ENCODE measurements around the gene GIMAP8. TPM values are rescaled to one million over a fixed set of nuclear protein-coding genes. Genes with fewer than 3 reads are reported as not detected.
A peak's percentile ranks its signal among the peaks of the same experiment; 100 is the strongest.

GIMAP8 gene
- polyA plus RNA-seq, 1 of the 3 experiments (the other 2 are of a cell fraction): not detected

- no peaks in the 10 kb centered on the region for H3K36me3 ChIP-seq (replicated peaks in 1 of 2; ENCODE audit: control insufficient read depth in 1 of 2, insufficient read depth in 2 of 2, low read length in 1 of 2)
- H3K4me3 ChIP-seq (ENCODE audit: low read depth in 2 of 2, low read length in 1 of 2): no peak overlapping the region
- DNase-seq: peak; percentile 32
- no peak overlapping the region for H3K4me2 ChIP-seq
- H3K9me2 ChIP-seq: no peaks in the 10 kb centered on the region
- no peak overlapping the region for H3K27ac ChIP-seq (ENCODE audit: low read depth in 2 of 2, low read length in 1 of 2)
- no peaks in the 10 kb centered on the region for H3K4me1 ChIP-seq (ENCODE audit: control insufficient read depth in 1 of 2, insufficient read depth in 2 of 2, low read depth in 1 of 2, low read length in 1 of 2)
- ChIA-PET POLR2A (no interaction called here), CTCF (interaction anchor here (0.7 to 3.8 kb wide), 9 partner anchors 9 to 600 kb away, joined by 3 to 19 read pairs (median 4); a partner anchor contains a TSS)
- H2AFZ ChIP-seq (ENCODE audit: low read depth): no peak overlapping the region
- no peaks in the 10 kb centered on the region for H3K9me3 ChIP-seq
- TF ChIP-seq, protein P1, sequence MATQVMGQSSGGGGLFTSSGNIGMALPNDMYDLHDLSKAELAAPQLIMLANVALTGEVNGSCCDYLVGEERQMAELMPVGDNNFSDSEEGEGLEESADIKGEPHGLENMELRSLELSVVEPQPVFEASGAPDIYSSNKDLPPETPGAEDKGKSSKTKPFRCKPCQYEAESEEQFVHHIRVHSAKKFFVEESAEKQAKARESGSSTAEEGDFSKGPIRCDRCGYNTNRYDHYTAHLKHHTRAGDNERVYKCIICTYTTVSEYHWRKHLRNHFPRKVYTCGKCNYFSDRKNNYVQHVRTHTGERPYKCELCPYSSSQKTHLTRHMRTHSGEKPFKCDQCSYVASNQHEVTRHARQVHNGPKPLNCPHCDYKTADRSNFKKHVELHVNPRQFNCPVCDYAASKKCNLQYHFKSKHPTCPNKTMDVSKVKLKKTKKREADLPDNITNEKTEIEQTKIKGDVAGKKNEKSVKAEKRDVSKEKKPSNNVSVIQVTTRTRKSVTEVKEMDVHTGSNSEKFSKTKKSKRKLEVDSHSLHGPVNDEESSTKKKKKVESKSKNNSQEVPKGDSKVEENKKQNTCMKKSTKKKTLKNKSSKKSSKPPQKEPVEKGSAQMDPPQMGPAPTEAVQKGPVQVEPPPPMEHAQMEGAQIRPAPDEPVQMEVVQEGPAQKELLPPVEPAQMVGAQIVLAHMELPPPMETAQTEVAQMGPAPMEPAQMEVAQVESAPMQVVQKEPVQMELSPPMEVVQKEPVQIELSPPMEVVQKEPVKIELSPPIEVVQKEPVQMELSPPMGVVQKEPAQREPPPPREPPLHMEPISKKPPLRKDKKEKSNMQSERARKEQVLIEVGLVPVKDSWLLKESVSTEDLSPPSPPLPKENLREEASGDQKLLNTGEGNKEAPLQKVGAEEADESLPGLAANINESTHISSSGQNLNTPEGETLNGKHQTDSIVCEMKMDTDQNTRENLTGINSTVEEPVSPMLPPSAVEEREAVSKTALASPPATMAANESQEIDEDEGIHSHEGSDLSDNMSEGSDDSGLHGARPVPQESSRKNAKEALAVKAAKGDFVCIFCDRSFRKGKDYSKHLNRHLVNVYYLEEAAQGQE (IDR thresholded peaks at IDR 0.05; ENCODE audit: low read depth, low read length): no peak
- no peak for TF ChIP-seq RFX5 (IDR thresholded peaks at IDR 0.05; ENCODE audit: low read length)
- no peak for TF ChIP-seq IRF3 (IDR thresholded peaks at IDR 0.05; ENCODE audit: low read depth, low read length)
- no peak for TF ChIP-seq TCF12 (IDR thresholded peaks at IDR 0.05)
- no peak for TF ChIP-seq CHD2 (IDR thresholded peaks at IDR 0.05; ENCODE audit: low read length, partially characterized antibody)
- TF ChIP-seq MXI1 (IDR thresholded peaks at IDR 0.05; ENCODE audit: low read depth, low read length): no peak
- TF ChIP-seq, protein P2, sequence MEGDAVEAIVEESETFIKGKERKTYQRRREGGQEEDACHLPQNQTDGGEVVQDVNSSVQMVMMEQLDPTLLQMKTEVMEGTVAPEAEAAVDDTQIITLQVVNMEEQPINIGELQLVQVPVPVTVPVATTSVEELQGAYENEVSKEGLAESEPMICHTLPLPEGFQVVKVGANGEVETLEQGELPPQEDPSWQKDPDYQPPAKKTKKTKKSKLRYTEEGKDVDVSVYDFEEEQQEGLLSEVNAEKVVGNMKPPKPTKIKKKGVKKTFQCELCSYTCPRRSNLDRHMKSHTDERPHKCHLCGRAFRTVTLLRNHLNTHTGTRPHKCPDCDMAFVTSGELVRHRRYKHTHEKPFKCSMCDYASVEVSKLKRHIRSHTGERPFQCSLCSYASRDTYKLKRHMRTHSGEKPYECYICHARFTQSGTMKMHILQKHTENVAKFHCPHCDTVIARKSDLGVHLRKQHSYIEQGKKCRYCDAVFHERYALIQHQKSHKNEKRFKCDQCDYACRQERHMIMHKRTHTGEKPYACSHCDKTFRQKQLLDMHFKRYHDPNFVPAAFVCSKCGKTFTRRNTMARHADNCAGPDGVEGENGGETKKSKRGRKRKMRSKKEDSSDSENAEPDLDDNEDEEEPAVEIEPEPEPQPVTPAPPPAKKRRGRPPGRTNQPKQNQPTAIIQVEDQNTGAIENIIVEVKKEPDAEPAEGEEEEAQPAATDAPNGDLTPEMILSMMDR (IDR thresholded peaks at IDR 0.05): peak; percentile 34; the same call in 1 of the 2 replicates
- no peak for TF ChIP-seq GABPA (IDR thresholded peaks at IDR 0.05; ENCODE audit: low read depth)
- TF ChIP-seq, protein P3, sequence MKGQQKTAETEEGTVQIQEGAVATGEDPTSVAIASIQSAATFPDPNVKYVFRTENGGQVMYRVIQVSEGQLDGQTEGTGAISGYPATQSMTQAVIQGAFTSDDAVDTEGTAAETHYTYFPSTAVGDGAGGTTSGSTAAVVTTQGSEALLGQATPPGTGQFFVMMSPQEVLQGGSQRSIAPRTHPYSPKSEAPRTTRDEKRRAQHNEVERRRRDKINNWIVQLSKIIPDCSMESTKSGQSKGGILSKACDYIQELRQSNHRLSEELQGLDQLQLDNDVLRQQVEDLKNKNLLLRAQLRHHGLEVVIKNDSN (IDR thresholded peaks at IDR 0.05; ENCODE audit: borderline replicate concordance, low read depth): no peak
- no peaks in the 10 kb centered on the region for H4K20me1 ChIP-seq (ENCODE audit: insufficient read depth)
- H3F3A ChIP-seq (replicated peaks; ENCODE audit: insufficient read depth): no peaks in the 10 kb centered on the region
- no peaks in the 10 kb centered on the region for H3K79me2 ChIP-seq (ENCODE audit: insufficient read depth)
- H3K9ac ChIP-seq: no peak overlapping the region
- 91% methylated on average over 6 of the region's 6 CpGs for WGBS (ENCODE audit: low lambda C conversion rate)
- H3K27me3 ChIP-seq (ENCODE audit: insufficient read depth): no peaks in the 10 kb centered on the region
Measured at GRCh38 chr7:150417863-150418262, 32.6 kb upstream of the GIMAP8 start.
